ENCODE data around the gene PHC2.

PHC2 gene

GRCh38 chr1:33366762-33367484, 64.0 kb downstream of the PHC2 start:
- DNase-seq = no peak

GRCh38 chr1:33365560-33365997, 65.3 kb downstream of the PHC2 start:
- DNase-seq = no peak

- DNase-seq = no peak
Measured at GRCh38 chr1:33364565-33364918, 66.4 kb downstream of the PHC2 start.

GRCh38 chr1:33363470-33363861, 67.4 kb downstream of the PHC2 start:
- no peak for DNase-seq

GRCh38 chr1:33363021-33363420, 67.9 kb downstream of the PHC2 start:
- DNase-seq = no peak

GRCh38 chr1:33361532-33362235, 69.2 kb downstream of the PHC2 start:
- no peak for DNase-seq

GRCh38 chr1:33360367-33360766, 70.5 kb downstream of the PHC2 start:
- DNase-seq = no peak

GRCh38 chr1:33359931-33360330, 71.0 kb downstream of the PHC2 start:
- DNase-seq = no peak

GRCh38 chr1:33358795-33359503, 71.9 kb downstream of the PHC2 start:
- no peak for DNase-seq

- DNase-seq = no peak
Measured at GRCh38 chr1:33358114-33358794, 72.6 kb downstream of the PHC2 start.

GRCh38 chr1:33357099-33357498, 73.8 kb downstream of the PHC2 start:
- no peak for DNase-seq

- no peak for DNase-seq
Measured at GRCh38 chr1:33354707-33355316, 76.1 kb downstream of the PHC2 start.

GRCh38 chr1:33353531-33353930, 77.4 kb downstream of the PHC2 start:
- no peak for DNase-seq

GRCh38 chr1:33351281-33351660, 79.6 kb downstream of the PHC2 start:
- DNase-seq = no peak

- no peak for DNase-seq
Measured at GRCh38 chr1:33350611-33351280, 80.1 kb downstream of the PHC2 start.

GRCh38 chr1:33349778-33350610, 80.9 kb downstream of the PHC2 start:
- DNase-seq = peak; percentile 77

- DNase-seq = peak; percentile 53
Measured at GRCh38 chr1:33349081-33349759, 81.7 kb downstream of the PHC2 start.

GRCh38 chr1:33348676-33349080, 82.2 kb downstream of the PHC2 start:
- DNase-seq = no peak

- DNase-seq = no peak
Measured at GRCh38 chr1:33348194-33348593, 82.7 kb downstream of the PHC2 start.

- no peak for DNase-seq
Measured at GRCh38 chr1:33347650-33347992, 83.3 kb downstream of the PHC2 start.
